ENCODE results near the gene SATB1.

SATB1 gene

DNA sequence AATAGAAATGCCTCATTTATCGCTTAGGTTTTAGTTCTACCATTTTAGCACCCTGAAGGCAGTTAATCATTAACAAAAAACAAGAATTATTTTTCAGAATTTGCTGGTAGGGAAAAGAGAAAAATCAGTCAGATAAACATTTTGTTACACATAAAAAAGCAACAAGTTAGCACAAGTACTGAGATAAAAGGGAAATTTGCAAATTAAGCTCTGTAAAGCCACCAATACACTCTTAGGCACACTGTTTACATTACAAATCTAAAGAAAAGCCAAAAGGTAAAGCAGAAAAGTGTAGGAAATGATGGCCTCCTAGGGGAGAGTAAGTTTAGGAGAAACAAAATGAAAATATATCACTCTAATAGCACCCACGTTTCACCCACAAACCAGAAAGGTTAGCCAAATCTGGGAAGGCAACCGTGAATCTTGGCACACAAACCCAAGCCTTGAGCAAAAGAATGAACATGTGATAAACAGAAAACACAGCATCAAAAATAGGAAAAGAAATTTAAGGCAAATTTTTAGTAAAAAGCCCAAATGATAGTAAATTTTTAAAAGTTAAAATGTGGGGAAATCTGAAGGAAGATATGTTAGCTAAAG is 1.6 kb upstream of the SATB1 start:
- Histone ChIP-seq H3K27ac (replicated peaks) (peak overlapping the region; percentile 82; the same call in 1 of the 2 replicates), H3K27me3 (ENCODE audit: insufficient read depth, poor library complexity, severe bottlenecking) (no peaks in the 10 kb centered on the region), H3K4me3 (replicated peaks; ENCODE audit: insufficient read depth, low read length) (no peak overlapping the region)
- TF ChIP-seq, protein P1, sequence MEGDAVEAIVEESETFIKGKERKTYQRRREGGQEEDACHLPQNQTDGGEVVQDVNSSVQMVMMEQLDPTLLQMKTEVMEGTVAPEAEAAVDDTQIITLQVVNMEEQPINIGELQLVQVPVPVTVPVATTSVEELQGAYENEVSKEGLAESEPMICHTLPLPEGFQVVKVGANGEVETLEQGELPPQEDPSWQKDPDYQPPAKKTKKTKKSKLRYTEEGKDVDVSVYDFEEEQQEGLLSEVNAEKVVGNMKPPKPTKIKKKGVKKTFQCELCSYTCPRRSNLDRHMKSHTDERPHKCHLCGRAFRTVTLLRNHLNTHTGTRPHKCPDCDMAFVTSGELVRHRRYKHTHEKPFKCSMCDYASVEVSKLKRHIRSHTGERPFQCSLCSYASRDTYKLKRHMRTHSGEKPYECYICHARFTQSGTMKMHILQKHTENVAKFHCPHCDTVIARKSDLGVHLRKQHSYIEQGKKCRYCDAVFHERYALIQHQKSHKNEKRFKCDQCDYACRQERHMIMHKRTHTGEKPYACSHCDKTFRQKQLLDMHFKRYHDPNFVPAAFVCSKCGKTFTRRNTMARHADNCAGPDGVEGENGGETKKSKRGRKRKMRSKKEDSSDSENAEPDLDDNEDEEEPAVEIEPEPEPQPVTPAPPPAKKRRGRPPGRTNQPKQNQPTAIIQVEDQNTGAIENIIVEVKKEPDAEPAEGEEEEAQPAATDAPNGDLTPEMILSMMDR (IDR thresholded peaks at IDR 0.05; ENCODE audit: insufficient read depth, low read length) = no peak
- TF ChIP-seq SPI1 (IDR thresholded peaks at IDR 0.05; ENCODE audit: borderline replicate concordance, low read depth) (no peak), POLR2AphosphoS5 (IDR thresholded peaks at IDR 0.05; ENCODE audit: low read depth) (no peak), GABPA (IDR thresholded peaks at IDR 0.05; ENCODE audit: low read depth) (no peak)
- TF ChIP-seq, protein P2, sequence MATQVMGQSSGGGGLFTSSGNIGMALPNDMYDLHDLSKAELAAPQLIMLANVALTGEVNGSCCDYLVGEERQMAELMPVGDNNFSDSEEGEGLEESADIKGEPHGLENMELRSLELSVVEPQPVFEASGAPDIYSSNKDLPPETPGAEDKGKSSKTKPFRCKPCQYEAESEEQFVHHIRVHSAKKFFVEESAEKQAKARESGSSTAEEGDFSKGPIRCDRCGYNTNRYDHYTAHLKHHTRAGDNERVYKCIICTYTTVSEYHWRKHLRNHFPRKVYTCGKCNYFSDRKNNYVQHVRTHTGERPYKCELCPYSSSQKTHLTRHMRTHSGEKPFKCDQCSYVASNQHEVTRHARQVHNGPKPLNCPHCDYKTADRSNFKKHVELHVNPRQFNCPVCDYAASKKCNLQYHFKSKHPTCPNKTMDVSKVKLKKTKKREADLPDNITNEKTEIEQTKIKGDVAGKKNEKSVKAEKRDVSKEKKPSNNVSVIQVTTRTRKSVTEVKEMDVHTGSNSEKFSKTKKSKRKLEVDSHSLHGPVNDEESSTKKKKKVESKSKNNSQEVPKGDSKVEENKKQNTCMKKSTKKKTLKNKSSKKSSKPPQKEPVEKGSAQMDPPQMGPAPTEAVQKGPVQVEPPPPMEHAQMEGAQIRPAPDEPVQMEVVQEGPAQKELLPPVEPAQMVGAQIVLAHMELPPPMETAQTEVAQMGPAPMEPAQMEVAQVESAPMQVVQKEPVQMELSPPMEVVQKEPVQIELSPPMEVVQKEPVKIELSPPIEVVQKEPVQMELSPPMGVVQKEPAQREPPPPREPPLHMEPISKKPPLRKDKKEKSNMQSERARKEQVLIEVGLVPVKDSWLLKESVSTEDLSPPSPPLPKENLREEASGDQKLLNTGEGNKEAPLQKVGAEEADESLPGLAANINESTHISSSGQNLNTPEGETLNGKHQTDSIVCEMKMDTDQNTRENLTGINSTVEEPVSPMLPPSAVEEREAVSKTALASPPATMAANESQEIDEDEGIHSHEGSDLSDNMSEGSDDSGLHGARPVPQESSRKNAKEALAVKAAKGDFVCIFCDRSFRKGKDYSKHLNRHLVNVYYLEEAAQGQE (IDR thresholded peaks at IDR 0.05; ENCODE audit: insufficient replicate concordance, low read depth) = no peak
- no peak for DNase-seq (ENCODE audit: low read depth in 1 of 2, low spot score in 1 of 2)

DNA sequence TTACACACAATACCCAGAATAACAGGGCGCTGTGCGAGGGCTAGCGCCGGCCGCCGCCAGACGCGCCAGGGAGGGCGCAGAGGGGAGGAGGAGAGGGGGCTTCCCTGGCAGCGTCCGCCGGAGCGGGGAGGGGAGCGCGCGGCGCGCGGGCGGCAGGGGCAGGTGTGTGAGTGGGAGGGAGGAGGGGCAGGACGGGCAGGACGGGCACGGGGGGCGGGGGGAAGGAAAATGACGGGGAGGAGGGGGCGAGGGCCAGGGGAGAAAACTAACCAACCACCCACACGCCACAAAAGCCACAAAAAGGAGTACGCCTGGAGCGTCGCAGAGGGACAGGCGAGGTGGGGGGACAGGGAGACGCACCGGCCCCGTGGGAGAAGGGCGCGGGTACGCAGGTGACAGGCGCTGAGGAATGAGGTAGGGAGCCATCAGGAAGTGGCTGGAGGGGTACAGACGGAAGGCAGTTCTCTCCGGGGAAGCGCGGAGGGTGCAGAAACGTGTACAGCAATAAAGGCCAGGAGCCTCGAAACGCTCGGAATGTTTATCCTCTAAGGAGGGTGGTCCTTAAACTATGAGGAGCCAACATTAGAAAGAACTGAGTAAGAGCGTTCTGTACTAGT is 610 bp upstream of the SATB1 start:
- peak; percentile 33; the same call in 1 of the 2 replicates for TF ChIP-seq POLR2AphosphoS5 (IDR thresholded peaks at IDR 0.05; ENCODE audit: low read depth)
- TF ChIP-seq, protein P1 (IDR thresholded peaks at IDR 0.05; ENCODE audit: insufficient read depth, low read length) = no peak
- TF ChIP-seq, protein P2 (IDR thresholded peaks at IDR 0.05; ENCODE audit: insufficient replicate concordance, low read depth) = no peak
- TF ChIP-seq GABPA (IDR thresholded peaks at IDR 0.05; ENCODE audit: low read depth) = 0 out of 2 replicates have a peak, but pooled peaks have one; percentile 1
- TF ChIP-seq SPI1 (IDR thresholded peaks at IDR 0.05; ENCODE audit: borderline replicate concordance, low read depth) = 0 out of 2 replicates have a peak, but pooled peaks have one; percentile 26
- Histone ChIP-seq H3K4me3 (replicated peaks; ENCODE audit: insufficient read depth, low read length) (peak overlapping the region; percentile 70), H3K27ac (replicated peaks) (peak overlapping the region; percentile 82), H3K27me3 (ENCODE audit: insufficient read depth, poor library complexity, severe bottlenecking) (no peaks in the 10 kb centered on the region)
- DNase-seq (ENCODE audit: low read depth in 1 of 2, low spot score in 1 of 2) = peak in 1 of 2 experiments; percentile 62

DNA sequence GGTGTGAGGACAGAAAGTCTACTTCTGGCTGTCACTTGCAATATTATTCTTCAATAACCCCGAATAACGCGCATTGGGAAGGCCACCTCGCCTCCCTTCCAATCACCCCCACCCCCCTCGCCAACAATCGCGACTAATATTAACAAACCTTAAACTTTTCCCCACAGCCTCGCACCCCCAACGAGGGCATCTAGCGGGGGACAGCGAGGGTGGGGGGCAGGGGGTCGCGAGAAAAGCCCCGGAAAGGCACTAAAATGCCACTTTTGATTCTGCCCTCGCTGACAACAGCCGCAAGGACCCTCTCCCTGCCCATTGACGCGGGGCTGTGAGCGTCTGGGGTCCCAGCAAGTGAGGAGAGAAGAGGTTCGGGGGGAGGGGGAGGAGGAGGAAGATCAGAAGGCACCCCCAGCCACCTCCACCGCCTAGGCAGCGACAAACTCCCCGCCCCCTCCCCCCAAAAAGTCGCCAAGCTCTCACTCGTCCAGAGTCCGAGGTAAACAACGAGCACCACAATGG is 868 bp downstream of the SATB1 start:
- Histone ChIP-seq H3K4me3 (replicated peaks; ENCODE audit: insufficient read depth, low read length) (peak overlapping the region; percentile 70), H3K27me3 (ENCODE audit: insufficient read depth, poor library complexity, severe bottlenecking) (no peaks in the 10 kb centered on the region), H3K27ac (replicated peaks) (peak overlapping the region; percentile 82)
- TF ChIP-seq POLR2AphosphoS5 (IDR thresholded peaks at IDR 0.05; ENCODE audit: low read depth) = no peak
- TF ChIP-seq, protein P1 (IDR thresholded peaks at IDR 0.05; ENCODE audit: insufficient read depth, low read length) = no peak
- TF ChIP-seq GABPA (IDR thresholded peaks at IDR 0.05; ENCODE audit: low read depth) = no peak
- TF ChIP-seq, protein P2 (IDR thresholded peaks at IDR 0.05; ENCODE audit: insufficient replicate concordance, low read depth) = no peak
- no peak for TF ChIP-seq SPI1 (IDR thresholded peaks at IDR 0.05; ENCODE audit: borderline replicate concordance, low read depth)
- no peak for DNase-seq (ENCODE audit: low read depth in 1 of 2, low spot score in 1 of 2)

All from HL-60 (cell line).